CD4-positive, alpha-beta T cell treated with Interleukin-21 for 1 hour (primary cell): ENCODE data around the gene TBC1D2B.
A peak's percentile ranks its signal among the peaks of the same experiment; 100 is the strongest.

Source experiments
- DNase-seq: peaks from one replicate; pipeline ENCODE4 v3.0.0-alpha.2; 2020

Gene TBC1D2B

GRCh38 chr15:78024519-78024870, 53.0 kb downstream of the TBC1D2B start:
- no peak for DNase-seq

- DNase-seq: no peak
These were observed 53.5 kb downstream of the TBC1D2B start for GRCh38 chr15:78023865-78024518.

GRCh38 chr15:78023081-78023665, 54.3 kb downstream of the TBC1D2B start:
- DNase-seq: no peak

GRCh38 chr15:78021761-78022160, 55.8 kb downstream of the TBC1D2B start:
- no peak for DNase-seq

GRCh38 chr15:78020007-78020406, 57.5 kb downstream of the TBC1D2B start:
- DNase-seq: no peak

- DNase-seq: peak; percentile 31
These were observed 58.4 kb downstream of the TBC1D2B start for GRCh38 chr15:78018946-78019644.

GRCh38 chr15:78018445-78018844, 59.1 kb downstream of the TBC1D2B start:
- DNase-seq: no peak

GRCh38 chr15:78016860-78017259, 60.7 kb downstream of the TBC1D2B start:
- no peak for DNase-seq

GRCh38 chr15:78012643-78013077, 64.9 kb downstream of the TBC1D2B start:
- no peak for DNase-seq

- no peak for DNase-seq
These were observed 67.4 kb downstream of the TBC1D2B start for GRCh38 chr15:78010067-78010466.

- DNase-seq: no peak
These were observed 69.3 kb downstream of the TBC1D2B start for GRCh38 chr15:78007964-78008886.

- no peak for DNase-seq
These were observed 70.1 kb downstream of the TBC1D2B start for GRCh38 chr15:78007211-78007931.

GRCh38 chr15:78006567-78007205, 70.8 kb downstream of the TBC1D2B start:
- no peak for DNase-seq

- DNase-seq: no peak
These were observed 72.4 kb downstream of the TBC1D2B start for GRCh38 chr15:78004919-78005634.

- no peak for DNase-seq
These were observed 73.2 kb downstream of the TBC1D2B start for GRCh38 chr15:78004222-78004727.

GRCh38 chr15:78003539-78004008, 73.9 kb downstream of the TBC1D2B start:
- DNase-seq: no peak

- DNase-seq: no peak
These were observed 74.5 kb downstream of the TBC1D2B start for GRCh38 chr15:78002996-78003395.

GRCh38 chr15:78001656-78002055, 75.9 kb downstream of the TBC1D2B start:
- DNase-seq: no peak

GRCh38 chr15:78000927-78001249, 76.6 kb downstream of the TBC1D2B start:
- no peak for DNase-seq

GRCh38 chr15:78000091-78000926, 77.2 kb downstream of the TBC1D2B start:
- peak; percentile 84 for DNase-seq
